HepG2 (cell line): Measurements from ENCODE around the gene FBLN7. TPM values are rescaled to one million over a fixed set of nuclear protein-coding genes. Genes with fewer than 3 reads are reported as not detected.

ENCODE experiments used
- ATAC-seq: fragments of 200-7000 bp; cut with Tn5 transposase; 3 replicates; pipeline ENCODE4 v1.9.1; 2020; ENCODE audit warnings: mild to moderate bottlenecking, moderate library complexity
- BruUV-seq: library from RNA; stranded (reverse); fragments of 400-500 nt; replicated peaks from 2 replicates; lab custom pipeline; 2021; lab: Mats Ljungman, UMichigan
- CTCF ChIA-PET: fragments of 300-600 bp; formaldehyde crosslinking; extraction: SDS; loops from one replicate; lab custom pipeline; 2021; ENCODE audit warnings: low total read pairs, inconsistent platforms, low intra/inter-chr PET ratio; lab: Yijun Ruan, JAX
- POLR2A ChIA-PET: fragments of 350-600 bp; sonication (Branson Sonifier 250); formaldehyde crosslinking; loops from one replicate; lab custom pipeline; 2020; ENCODE audit warnings: antibody characterized with exemption, inconsistent platforms; lab: Yijun Ruan, JAX
- DNase-seq: peaks from one replicate; pipeline ENCODE4 v3.0.0-alpha.2; 2015; ENCODE audit warnings: low spot score
- FAIRE-seq: peaks from 3 replicates; lab custom pipeline; 2011; peaks lifted over from hg19 to GRCh38; lab: Jason Lieb, UNC
- H2AFZ ChIP-seq: one replicate; pipeline ENCODE4 v1.6.1; 2011; ENCODE audit warnings: low read length, inconsistent platforms
- H3K27ac ChIP-seq: fragments of 300-600 bp; 3 replicates; pipeline ENCODE4 v1.8.0; 2011; ENCODE audit warnings: mixed run types, mild to moderate bottlenecking, mixed read lengths, low read length, inconsistent platforms; ENCODE audit not compliant: insufficient read depth; ENCODE audit errors: extremely low read length
- H3K27me3 ChIP-seq, 2 experiments: fragments of 200-600 bp in 1 of 2; 2 replicates in 1 of 2; 3 replicates in 1 of 2; pipeline versions ENCODE4 v1.6.0 to v1.8.0; 2011; ENCODE audit warnings: low read length in 2 of 2, mild to moderate bottlenecking in 2 of 2, moderate library complexity in 2 of 2, inconsistent platforms in 1 of 2; ENCODE audit not compliant: insufficient read depth in 2 of 2, control insufficient read depth in 1 of 2
- H3K36me3 ChIP-seq, 2 experiments: fragments of 200-600 bp in 1 of 2; replicated peaks in 1 of 2; 2 replicates in 1 of 2; 3 replicates in 1 of 2; pipeline versions ENCODE4 v1.5.1 to v1.8.0; 2011; ENCODE audit warnings: low read length in 2 of 2, inconsistent platforms in 1 of 2; ENCODE audit not compliant: insufficient read depth in 2 of 2, control insufficient read depth in 1 of 2
- H3K4me1 ChIP-seq: 2 replicates; pipeline ENCODE4 v1.5.1; 2012; ENCODE audit warnings: low read length, inconsistent platforms; ENCODE audit not compliant: insufficient read depth
- H3K4me2 ChIP-seq: 2 replicates; pipeline ENCODE4 v1.6.0; 2011; ENCODE audit warnings: low read depth, low read length, inconsistent platforms
- H3K4me3 ChIP-seq, 3 experiments: fragments of 200-600 bp in 1 of 3; sonication (generic), shearing (Covaris generic) in 1 of 3; replicated peaks in 1 of 3; 2 replicates each; pipeline ENCODE4 v1.5.1; 2011 to 2016; ENCODE audit warnings: low read length in 3 of 3, inconsistent platforms in 2 of 3, low read depth in 2 of 3, mild to moderate bottlenecking in 2 of 3, control low read depth in 1 of 3, mixed read lengths in 1 of 3; ENCODE audit not compliant: insufficient read depth in 1 of 3
- H3K79me2 ChIP-seq: one replicate; pipeline ENCODE4 v1.6.1; 2011; ENCODE audit warnings: low read length, inconsistent platforms; ENCODE audit not compliant: insufficient read depth
- H3K9ac ChIP-seq: 2 replicates; pipeline ENCODE4 v1.6.0; 2011; ENCODE audit warnings: mild to moderate bottlenecking, low read depth, low read length, inconsistent platforms; ENCODE audit not compliant: insufficient read depth
- H3K9me3 ChIP-seq: 2 replicates; pipeline ENCODE4 v1.5.1; 2012; ENCODE audit warnings: mild to moderate bottlenecking, low read length
- H4K20me1 ChIP-seq: 2 replicates; pipeline ENCODE4 v1.6.0; 2011; ENCODE audit warnings: inconsistent platforms, mild to moderate bottlenecking, low read length, moderate library complexity; ENCODE audit not compliant: insufficient read depth
- ATF1 ChIP-seq: IDR thresholded peaks from 2 replicates; pipeline ENCODE4 v1.6.1; 2016; ENCODE audit warnings: mild to moderate bottlenecking, control low read depth
- CBFB ChIP-seq: sonication (generic); formaldehyde crosslinking; IDR thresholded peaks from 2 replicates; pipeline ENCODE4 v1.4.0; 2020; ENCODE audit warnings: missing genetic modification reagents
- KDM1A ChIP-seq: IDR thresholded peaks from 2 replicates; pipeline ENCODE4 v1.6.1; 2016; ENCODE audit warnings: missing compliant biosample characterization
- KLF16 ChIP-seq, 2 experiments: sonication (generic) in 1 of 2; formaldehyde crosslinking in 1 of 2; IDR thresholded peaks; 2 replicates each; pipeline versions ENCODE4 v1.6.1 to v1.8.0; 2016 to 2023; ENCODE audit warnings: missing genetic modification reagents in 2 of 2, missing compliant biosample characterization in 1 of 2
- RXRA ChIP-seq: sonication (generic); formaldehyde crosslinking; IDR thresholded peaks from 2 replicates; pipeline ENCODE4 v1.5.1; 2020; ENCODE audit warnings: missing genetic modification reagents
- SRSF4 ChIP-seq: fragments of 200-400 bp; formaldehyde crosslinking; IDR thresholded peaks from one replicate; pipeline ENCODE4 v1.6.1; 2018; ENCODE audit warnings: mild to moderate bottlenecking, low read depth, low read length, moderate library complexity; ENCODE audit not compliant: poor library complexity, severe bottlenecking
- SRY ChIP-seq: sonication (generic); formaldehyde crosslinking; IDR thresholded peaks from 2 replicates; pipeline ENCODE4 v1.8.0; 2022; ENCODE audit warnings: mild to moderate bottlenecking, missing genetic modification reagents
- ZNF124 ChIP-seq: sonication (generic); formaldehyde crosslinking; IDR thresholded peaks from 2 replicates; pipeline ENCODE4 v1.4.0; 2020; ENCODE audit warnings: missing genetic modification reagents
- ZNF296 ChIP-seq: sonication (generic); formaldehyde crosslinking; conservative IDR thresholded peaks from 2 replicates; pipeline ENCODE4 v1.5.0; 2020; ENCODE audit warnings: mild to moderate bottlenecking, missing genetic modification reagents
- ZNF629 ChIP-seq: sonication (generic); formaldehyde crosslinking; conservative IDR thresholded peaks from 2 replicates; pipeline ENCODE4 v1.5.0; 2020; ENCODE audit warnings: missing genetic modification reagents
- in situ Hi-C: cut with HindIII; loops from 2 replicates; pipeline ENCODE4 v1.10.0; 2017; ENCODE audit warnings: low pct_unique_long_range_greater_than_20kb; ENCODE audit not compliant: extremely low pct_ligation_motif_present
- intact Hi-C: fragments of 100-400 bp; cut with micrococcal nuclease; formaldehyde crosslinking; loops from one replicate; pipeline ENCODE4 v1.10.0; 2022; ENCODE audit not compliant: unreplicated experiment
- polyA plus RNA-seq, 8 experiments: library from polyadenylated mRNA; depleted of rRNA in 3 of 8; stranded (reverse) in 7 of 8; unstranded in 1 of 8; fragments of >200 nt; fragmentation: Illumina TruSeq in 4 of 8; extraction: Trizol in 4 of 8; gene quantifications; 2 replicates each; pipeline versions ENCODE4 v1.2.1 to v1.2.3, GENCODE V29; 2011 to 2016; ENCODE audit warnings: low read depth in 4 of 8, missing spikeins in 1 of 8, mixed read lengths in 1 of 8; ENCODE audit not compliant: insufficient read depth in 1 of 8
- total RNA-seq, 5 experiments: library from RNA; depleted of rRNA; stranded (reverse); fragments of >200 nt; fragmentation: Illumina TruSeq; extraction: Trizol; gene quantifications; 2 replicates each; pipeline ENCODE4 v1.2.3, GENCODE V29; 2016; ENCODE audit warnings: low read depth in 1 of 5
- TF ChIP-seq, protein P1 (sequence below): sonication (generic); formaldehyde crosslinking; IDR thresholded peaks from 2 replicates; pipeline ENCODE4 v1.9.0; 2021; ENCODE audit warnings: missing genetic modification reagents, borderline replicate concordance
- TF ChIP-seq, protein P2 (sequence below): sonication (generic); formaldehyde crosslinking; IDR thresholded peaks from 2 replicates; pipeline ENCODE4 v1.4.0; 2020; ENCODE audit warnings: missing genetic modification reagents, low read depth, mild to moderate bottlenecking, borderline replicate concordance

FBLN7 gene
- total and polyA plus RNA-seq, 2 of the 13 experiments (the other 11 are each of a cell fraction or from before 2014, with no cell fraction given) = 1.4 to 2.3 TPM

DNA sequence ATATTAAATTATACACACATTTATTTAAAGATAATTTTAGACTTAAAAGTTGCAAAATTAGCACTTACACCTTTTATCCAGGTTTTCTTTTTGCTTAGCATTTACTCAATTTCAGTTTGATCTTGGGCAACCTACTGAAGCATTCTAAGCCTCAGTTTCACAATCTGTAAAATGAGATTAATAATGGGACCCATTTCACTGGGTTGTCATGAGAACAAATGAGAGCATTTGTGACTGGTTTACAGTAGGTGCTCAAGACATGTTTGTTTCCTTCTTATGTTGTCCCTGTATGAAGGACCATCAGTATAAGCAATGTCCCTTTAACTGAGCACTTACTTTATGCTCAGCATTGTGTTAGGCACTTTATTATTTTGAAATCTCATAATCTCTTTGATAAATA lies 4.8 kb upstream of the FBLN7 start:
- Histone ChIP-seq H3K27me3 (no peaks in the 10 kb centered on the region; a peak in 2 of 5 replicates), H3K9me3 (no peaks in the 10 kb centered on the region), H3K27ac (no peak overlapping the region), H3K9ac (no peak overlapping the region), H4K20me1 (no peaks in the 10 kb centered on the region), H3K36me3 (no peaks in the 10 kb centered on the region), H3K4me3 (no peak overlapping the region), H3K4me1 (peaks cover 33% of the 10 kb centered on the region), H2AFZ (no peak overlapping the region), H3K4me2 (peak overlapping the region; percentile 60; the same call in 1 of the 2 replicates)
- POLR2A ChIA-PET = no interaction called here
- CTCF ChIA-PET = no interaction called here
- in situ Hi-C loops (no loop called here), intact Hi-C loops (no loop called here)
- FAIRE-seq = no peak
- DNase-seq = no peak
- BruUV-seq = no TSS peak
- no peak for TF ChIP-seq KLF16 (CRISPR knock-in tag; IDR thresholded peaks at IDR 0.05)
- no peak for TF ChIP-seq ZNF124 (CRISPR knock-in tag)
- no peak for TF ChIP-seq ATF1 (CRISPR knock-in tag)
- TF ChIP-seq SRY (CRISPR knock-in tag) = no peak
- TF ChIP-seq CBFB (CRISPR knock-in tag) = no peak
- TF ChIP-seq ZNF629 (CRISPR knock-in tag) = peak; percentile 77
- TF ChIP-seq KDM1A (CRISPR knock-in tag) = peak; percentile 52; the same call in 1 of the 2 replicates
- no peak for TF ChIP-seq RXRA (CRISPR knock-in tag)
- TF ChIP-seq, protein P1, sequence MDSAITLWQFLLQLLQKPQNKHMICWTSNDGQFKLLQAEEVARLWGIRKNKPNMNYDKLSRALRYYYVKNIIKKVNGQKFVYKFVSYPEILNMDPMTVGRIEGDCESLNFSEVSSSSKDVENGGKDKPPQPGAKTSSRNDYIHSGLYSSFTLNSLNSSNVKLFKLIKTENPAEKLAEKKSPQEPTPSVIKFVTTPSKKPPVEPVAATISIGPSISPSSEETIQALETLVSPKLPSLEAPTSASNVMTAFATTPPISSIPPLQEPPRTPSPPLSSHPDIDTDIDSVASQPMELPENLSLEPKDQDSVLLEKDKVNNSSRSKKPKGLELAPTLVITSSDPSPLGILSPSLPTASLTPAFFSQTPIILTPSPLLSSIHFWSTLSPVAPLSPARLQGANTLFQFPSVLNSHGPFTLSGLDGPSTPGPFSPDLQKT (CRISPR knock-in tag) = no peak
- TF ChIP-seq, protein P2, sequence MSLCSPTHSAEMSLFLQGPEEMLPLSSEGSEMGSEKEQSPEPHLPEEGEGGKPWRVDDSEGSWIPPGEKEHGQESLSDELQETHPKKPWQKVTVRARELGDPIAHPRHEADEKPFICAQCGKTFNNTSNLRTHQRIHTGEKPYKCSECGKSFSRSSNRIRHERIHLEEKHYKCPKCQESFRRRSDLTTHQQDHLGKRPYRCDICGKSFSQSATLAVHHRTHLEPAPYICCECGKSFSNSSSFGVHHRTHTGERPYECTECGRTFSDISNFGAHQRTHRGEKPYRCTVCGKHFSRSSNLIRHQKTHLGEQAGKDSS = no peak
- TF ChIP-seq SRSF4 = no peak
- no peak for TF ChIP-seq ZNF296
- TF ChIP-seq, all 625 proteins: peak for 2
- no peaks in the 10 kb centered on the region for H3K79me2 ChIP-seq
- ATAC-seq = no peak
